Measurements from ENCODE around the gene GRIA4.
A peak's percentile ranks its signal among the peaks of the same experiment; 100 is the strongest.

The GRIA4 gene

DNA sequence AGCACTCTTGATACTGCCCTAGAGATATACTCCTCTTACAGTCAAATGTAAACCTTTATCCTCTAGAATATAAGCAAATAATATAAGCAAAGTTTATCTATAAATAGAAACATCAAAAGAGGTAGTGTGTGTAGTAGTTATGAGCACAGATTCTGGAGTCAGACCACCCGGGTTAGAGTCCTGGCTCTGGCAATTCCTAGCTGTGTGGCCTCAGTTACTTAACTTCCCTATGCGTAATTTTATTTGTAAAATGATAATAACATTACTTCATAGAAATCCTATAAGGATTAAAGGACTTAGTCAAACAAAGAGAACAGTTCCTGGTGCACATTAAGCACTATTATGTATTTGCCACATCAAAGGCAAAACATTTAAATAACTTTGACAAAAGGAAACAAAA lies 405.2 kb downstream of the GRIA4 start:
- DNase-seq: no peak

DNA sequence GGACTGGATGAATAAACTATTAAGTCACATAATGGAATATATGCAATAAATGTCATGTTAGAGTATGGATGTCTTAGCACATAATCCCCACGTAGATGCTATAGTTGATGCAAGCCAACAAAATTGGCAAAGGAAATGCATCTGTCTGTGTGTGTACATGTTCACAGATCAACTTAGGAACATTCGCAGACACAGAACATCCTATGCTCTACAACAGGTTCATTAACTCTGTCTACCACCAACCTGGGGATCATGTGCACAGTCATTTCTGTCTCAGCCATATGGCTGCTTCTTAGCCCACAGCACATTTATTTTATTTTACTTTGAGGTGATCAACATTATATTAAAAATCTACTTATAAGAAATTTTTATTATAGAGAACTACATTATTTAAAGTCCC lies 407.2 kb downstream of the GRIA4 start:
- DNase-seq: no peak

DNA sequence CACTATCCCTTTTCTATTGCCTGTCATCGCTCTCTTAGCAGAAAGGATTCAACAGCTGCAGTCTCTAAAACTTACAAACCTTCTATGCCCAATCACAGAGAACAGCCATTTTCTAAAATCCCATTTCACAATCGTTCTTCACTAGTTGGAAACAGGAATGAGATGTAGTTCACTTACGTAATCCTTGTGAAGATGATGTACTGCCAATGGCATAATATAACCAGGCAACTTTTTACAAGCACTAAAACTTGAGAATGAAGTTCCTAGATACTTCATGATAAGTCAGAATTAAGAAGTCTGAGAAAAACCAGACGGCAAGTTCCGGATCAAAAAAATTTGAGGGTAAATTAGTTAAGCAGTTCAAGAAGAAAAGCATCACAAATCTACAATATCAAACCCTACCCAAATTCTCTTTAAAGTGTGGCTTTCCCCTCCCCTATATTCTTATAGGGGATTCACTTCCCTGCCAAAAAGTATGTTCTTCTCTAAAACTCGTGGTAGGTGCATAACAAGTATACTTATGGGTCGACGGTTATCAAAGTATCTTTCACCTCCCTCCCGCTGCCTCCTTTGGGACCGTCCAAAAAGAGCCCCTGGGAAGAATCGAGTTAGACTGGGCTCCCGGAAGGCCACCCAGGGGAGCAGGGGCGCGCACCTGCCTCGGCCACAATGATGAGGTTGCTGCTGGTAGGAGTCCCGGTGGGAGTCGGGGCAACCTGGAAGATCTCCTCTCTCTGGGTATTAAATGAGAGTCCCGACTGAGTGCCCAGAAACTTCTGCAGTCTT lies 411.5 kb downstream of the GRIA4 start:
- DNase-seq: no peak

DNA sequence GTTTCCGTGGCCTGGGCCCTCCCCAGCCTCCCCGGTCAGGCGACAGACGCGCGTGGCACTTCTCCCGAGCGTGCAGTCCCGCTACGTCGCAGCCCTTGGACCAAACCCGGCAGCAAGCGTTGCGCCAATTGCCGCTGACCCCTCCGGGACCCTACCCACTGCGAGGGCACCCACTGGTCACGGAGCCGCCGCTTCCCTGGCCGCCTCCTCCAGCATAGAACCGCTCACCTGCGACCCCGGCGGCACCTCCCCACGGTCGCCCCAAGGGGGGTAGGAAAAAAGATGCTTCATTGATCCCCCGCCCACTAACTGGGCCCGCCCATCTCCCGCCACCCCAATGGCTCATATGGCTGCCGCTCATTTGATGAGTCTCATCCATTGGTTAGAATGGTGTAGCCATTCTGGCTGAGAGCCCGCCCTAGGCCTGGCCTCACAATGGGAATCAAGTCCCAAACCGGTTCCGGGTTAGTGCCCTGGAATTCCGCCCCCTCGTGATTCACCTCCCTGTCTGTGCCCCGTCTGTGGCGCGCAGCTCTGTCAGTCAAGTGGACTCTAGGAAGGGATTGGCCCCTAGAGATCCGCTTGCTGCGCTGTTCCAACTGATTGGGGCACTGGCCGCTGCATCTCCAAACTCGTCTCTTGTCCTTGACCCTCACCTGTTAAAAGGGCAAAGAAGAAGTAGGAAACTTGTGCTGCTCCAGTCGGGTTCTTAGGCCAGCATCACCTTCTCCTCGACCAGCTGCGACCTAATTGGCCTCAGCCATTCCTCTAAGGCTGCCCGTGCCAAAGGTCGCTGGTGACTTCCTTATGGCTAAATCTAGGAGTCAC lies 412.3 kb downstream of the GRIA4 start, which contains the start of gene MSANTD4:
MSANTD4 (minus strand) TSS at position 274 of the 828 bp plus-strand sequence. CDS start 11,323 bp downstream, outside the sequence.
- peak; percentile 97 for DNase-seq

DNA sequence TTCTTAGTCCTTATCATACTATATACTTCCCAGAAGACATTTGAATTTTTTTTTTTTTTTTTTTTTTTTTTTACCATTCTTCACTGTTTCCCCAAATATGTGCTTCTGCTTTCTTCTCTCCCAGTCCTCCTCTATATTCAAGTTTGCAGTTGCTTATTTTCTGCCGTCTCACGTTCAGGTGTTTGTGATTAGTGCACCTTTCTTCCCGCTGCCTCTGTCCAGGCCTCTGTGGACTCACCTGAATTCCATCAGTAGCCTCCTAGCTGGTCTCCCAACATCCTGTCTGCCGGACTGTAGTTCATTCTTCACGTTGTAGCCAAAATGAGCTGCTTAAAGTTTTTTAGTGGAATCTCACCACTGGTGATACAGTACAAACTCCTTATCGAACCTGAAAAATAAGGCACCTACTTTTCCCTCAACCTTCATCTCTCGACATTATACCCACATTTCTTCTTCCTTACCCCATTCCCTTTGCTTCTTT lies 413.0 kb downstream of the GRIA4 start:
- DNase-seq: no peak

DNA sequence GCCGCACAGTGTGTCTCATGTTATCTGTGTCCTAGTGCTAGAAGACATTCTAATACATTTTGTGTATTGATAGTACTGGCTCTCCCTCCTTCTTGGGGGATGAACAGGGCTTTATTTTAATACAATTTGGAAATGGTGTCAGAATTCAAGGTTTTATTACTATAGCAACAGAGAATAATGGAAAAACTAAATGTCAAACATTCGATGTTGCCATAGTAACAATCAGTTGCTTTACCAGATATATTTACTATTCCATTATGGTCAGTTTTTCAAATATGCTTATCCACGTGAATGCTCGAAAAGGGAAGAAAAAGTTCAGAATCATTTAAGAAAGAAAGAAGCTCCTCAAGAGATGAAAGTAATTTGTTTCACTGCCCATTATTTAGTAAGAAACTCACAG lies 420.7 kb downstream of the GRIA4 start:
- DNase-seq: no peak

DNA sequence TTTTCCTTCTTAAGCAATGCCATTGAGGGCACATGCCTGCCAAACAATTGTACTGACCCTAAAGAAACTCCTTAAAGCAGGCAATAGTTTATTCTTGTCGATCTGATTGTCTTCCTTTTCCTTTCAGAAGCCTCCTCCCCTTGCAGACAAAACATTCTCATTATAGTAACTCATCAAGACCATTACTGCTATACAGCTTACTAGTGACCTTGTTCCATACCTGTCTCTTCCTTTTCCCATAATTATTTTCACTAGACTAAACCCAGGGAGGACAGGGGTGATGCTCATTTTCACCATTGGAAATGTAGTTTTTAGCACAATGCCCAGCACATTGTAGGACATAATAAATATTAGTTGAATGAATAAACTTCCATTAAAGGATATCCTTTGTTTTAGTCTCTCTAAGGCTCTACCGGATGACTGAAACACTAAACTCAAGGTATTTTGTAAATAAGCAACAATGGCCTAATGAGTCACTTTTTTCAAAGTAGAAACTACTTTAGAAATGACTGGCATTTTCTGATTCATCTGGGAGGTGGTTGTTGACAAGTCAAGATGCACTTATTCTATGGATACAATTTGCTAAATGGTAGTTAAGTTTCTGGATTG lies 421.4 kb downstream of the GRIA4 start:
- no peak for DNase-seq

All from CD4-positive, alpha-beta T cell treated with Interleukin-12 subunit alpha and Interleukin-12 subunit beta, for 1 hour (primary cell).